Esophagus squamous epithelium (tissue), 5 donors: ENCODE results near the gene RPTOR. TPM values are rescaled to one million over a fixed set of nuclear protein-coding genes. Genes with fewer than 3 reads are reported as not detected.
"Not testable (repeated sequence)": the region's sequence is repeated elsewhere in the genome, so short reads cannot be mapped to it uniquely, and the experiment has no call there.

Experiments
- DNase-seq: peaks from one replicate; lab custom pipeline; 2025; lab: John Stamatoyannopoulos, UW
- H3K27ac ChIP-seq, 4 donors: fragments of 200-600 bp; sonication (generic); one replicate each; pipeline ENCODE4 v1.5.1; 2016 to 2019; ENCODE audit warnings: mild to moderate bottlenecking in 1 of 4
- H3K27me3 ChIP-seq, 4 donors: fragments of 200-600 bp; sonication (generic); 1 replicate in 3 of 4; 2 replicates in 1 of 4; pipeline versions ENCODE4 v1.5.1 to v1.6.0; 2017 to 2021; ENCODE audit warnings: antibody characterized with exemption in 1 of 4
- H3K36me3 ChIP-seq, 3 donors: fragments of 200-600 bp; sonication (generic); one replicate each; pipeline ENCODE4 v1.5.1; 2016 to 2019
- H3K4me1 ChIP-seq, 3 donors: fragments of 200-600 bp; sonication (generic); one replicate each; pipeline ENCODE4 v1.5.1; 2017 to 2019
- H3K4me3 ChIP-seq, 4 donors: fragments of 200-600 bp; sonication (generic); 1 replicate in 3 of 4; 2 replicates in 1 of 4; pipeline ENCODE4 v1.5.1; 2016 to 2019; ENCODE audit warnings: mild to moderate bottlenecking in 2 of 4, moderate library complexity in 1 of 4
- H3K9me3 ChIP-seq, 3 donors: fragments of 200-600 bp; sonication (generic); one replicate each; pipeline ENCODE4 v1.5.1; 2016 to 2019
- CTCF ChIP-seq, 6 experiments: fragments of 450-650 bp in 4 of 6; fragments of 200-600 bp in 2 of 6; sonication (generic) in 2 of 6; IDR thresholded peaks; one replicate each; pipeline ENCODE4 v1.5.1; 2016 to 2019; ENCODE audit warnings: antibody characterized with exemption in 6 of 6, mild to moderate bottlenecking in 4 of 6, moderate library complexity in 4 of 6
- POLR2A ChIP-seq, 4 donors: fragments of 450-650 bp; IDR thresholded peaks; one replicate each; pipeline ENCODE4 v1.6.1; 2017; ENCODE audit warnings: antibody characterized with exemption in 4 of 4, mild to moderate bottlenecking in 4 of 4, moderate library complexity in 3 of 4
- WGBS, 2 donors: methylation state at CpG; one replicate each; pipeline ENCODE4 v1.1.5; 2018; 5-methylcytosine and 5-hydroxymethylcytosine counted together
- intact Hi-C: fragments of 100-400 bp; cut with DNase I; formaldehyde crosslinking; loops from one replicate; pipeline ENCODE4 v1.15.0; 2022
- total RNA-seq, 4 donors: library from RNA; depleted of rRNA; stranded (reverse); fragments of >200 nt; gene quantifications; one replicate each; pipeline ENCODE4 v1.1.0, GENCODE V29; 2016
- donor health status: DM: yes; HTN: yes; CAD: no.

RPTOR gene
- total RNA-seq, 4 donors from 2014 or later = 11.7 to 27.8 (median 22.8) TPM

- Histone ChIP-seq H3K9me3 (no peaks in the 10 kb centered on the region), H3K27ac (no peak overlapping the region), H3K4me1 (no peaks in the 10 kb centered on the region), H3K36me3 (no peaks in the 10 kb centered on the region), H3K27me3 (peaks cover 0 to 67% (median 0%) of the 10 kb centered on the region in 4 donors), H3K4me3 (no peak overlapping the region)
- TF ChIP-seq POLR2A (IDR thresholded peaks at IDR 0.05) (no peak), CTCF (IDR thresholded peaks at IDR 0.05) (no peak)
- DNase-seq = no peak
- intact Hi-C loops = no loop called here
- WGBS, 2 donors = 54 to 72% methylated on average over 6 of the region's 6 CpGs
These were observed 14.7 kb upstream of the RPTOR start for GRCh38 chr17:80529904-80530292.

GRCh38 chr17:80531400-80531799, 13.2 kb upstream of the RPTOR start:
- Histone ChIP-seq H3K4me1 (no peaks in the 10 kb centered on the region), H3K36me3 (no peaks in the 10 kb centered on the region), H3K27ac (no peak overlapping the region), H3K9me3 (no peaks in the 10 kb centered on the region), H3K27me3 (peaks cover 0 to 59% (median 0%) of the 10 kb centered on the region in 4 donors), H3K4me3 (no peak overlapping the region)
- intact Hi-C loops = no loop called here
- 38 to 61% methylated on average over 7 of the region's 7 CpGs for WGBS, 2 donors
- TF ChIP-seq CTCF (IDR thresholded peaks at IDR 0.05) (no peak), POLR2A (IDR thresholded peaks at IDR 0.05) (no peak)
- no peak for DNase-seq

- H3K4me3 ChIP-seq, DNase-seq, H3K27ac ChIP-seq, H3K9me3 ChIP-seq, H3K4me1 ChIP-seq, H3K36me3 ChIP-seq, intact Hi-C loops: not testable (repeated sequence)
- no CpG with 5 or more reads among the region's 30 CpGs for WGBS, 2 donors
- peaks cover 0 to 18% (median 0%) of the 10 kb centered on the region in 4 donors for H3K27me3 ChIP-seq
These were observed 7.3 kb upstream of the RPTOR start for GRCh38 chr17:80537386-80537785.

GRCh38 chr17:80538484-80538883, 6.2 kb upstream of the RPTOR start:
- Histone ChIP-seq H3K36me3 (no peaks in the 10 kb centered on the region), H3K27ac (no peak overlapping the region), H3K9me3 (no peaks in the 10 kb centered on the region), H3K27me3 (peaks cover 0 to 29% (median 0%) of the 10 kb centered on the region in 4 donors), H3K4me3 (no peak overlapping the region), H3K4me1 (no peaks in the 10 kb centered on the region)
- no peak for DNase-seq
- WGBS, 2 donors = 60% methylated on average over 9 of the region's 14 CpGs; no CpG with 5 or more reads in 1 of the 2 donors
- intact Hi-C loops = no loop called here
- no peak for TF ChIP-seq CTCF (IDR thresholded peaks at IDR 0.05)
- no peak for TF ChIP-seq POLR2A (IDR thresholded peaks at IDR 0.05)

GRCh38 chr17:80539022-80539641, 5.5 kb upstream of the RPTOR start:
- Histone ChIP-seq H3K4me1 (peaks cover 0 to 1% (median 0%) of the 10 kb centered on the region in 3 donors), H3K36me3 (no peaks in the 10 kb centered on the region), H3K9me3 (no peaks in the 10 kb centered on the region), H3K27ac (no peak overlapping the region), H3K27me3 (peaks cover 0 to 30% (median 0%) of the 10 kb centered on the region in 4 donors), H3K4me3 (no peak overlapping the region)
- 8 to 16% methylated on average over 12 of the region's 12 CpGs for WGBS, 2 donors
- TF ChIP-seq POLR2A (IDR thresholded peaks at IDR 0.05) (no peak), CTCF (IDR thresholded peaks at IDR 0.05) (no peak)
- intact Hi-C loops = no loop called here
- DNase-seq = no peak
